Vagina (tissue), 2 donors: ENCODE data around the gene ANKS1A. TPM values are rescaled to one million over a fixed set of nuclear protein-coding genes. Genes with fewer than 3 reads are reported as not detected.
"Not testable (repeated sequence)": the region's sequence is repeated elsewhere in the genome, so short reads cannot be mapped to it uniquely, and the experiment has no call there.

Experiments
- DNase-seq, 2 donors: peaks; one replicate each; pipeline ENCODE4 v3.0.0-alpha.2; 2017; ENCODE audit errors: extremely low spot score in 2 of 2
- H3K27ac ChIP-seq: fragments of 200-600 bp; sonication (generic); one replicate; pipeline ENCODE4 v1.5.1; 2019
- H3K27me3 ChIP-seq: fragments of 200-600 bp; sonication (generic); one replicate; pipeline ENCODE4 v1.5.1; 2019
- H3K36me3 ChIP-seq, 2 donors: fragments of 200-600 bp; sonication (generic); one replicate each; pipeline ENCODE4 v1.5.1; 2017 to 2019
- H3K4me1 ChIP-seq: fragments of 200-600 bp; sonication (generic); one replicate; pipeline ENCODE4 v1.5.1; 2019
- H3K4me3 ChIP-seq, 2 donors: fragments of 200-600 bp; sonication (generic); 1 replicate in 1 of 2; 2 replicates in 1 of 2; pipeline ENCODE4 v1.5.1; 2016 to 2019
- H3K9me3 ChIP-seq: fragments of 200-600 bp; sonication (generic); one replicate; pipeline ENCODE4 v1.5.1; 2019
- CTCF ChIP-seq, 3 experiments: fragments of 450-650 bp in 2 of 3; fragments of 200-600 bp in 1 of 3; sonication (generic) in 1 of 3; IDR thresholded peaks; one replicate each; pipeline ENCODE4 v1.5.1; 2017 to 2019; ENCODE audit warnings: antibody characterized with exemption in 3 of 3, mild to moderate bottlenecking in 2 of 3, moderate library complexity in 2 of 3
- POLR2A ChIP-seq, 2 donors: fragments of 450-650 bp; IDR thresholded peaks; one replicate each; pipeline ENCODE4 v1.6.1; 2017; ENCODE audit warnings: antibody characterized with exemption in 2 of 2, mild to moderate bottlenecking in 2 of 2, moderate library complexity in 2 of 2
- POLR2AphosphoS5 ChIP-seq, 2 donors: sonication (generic); formaldehyde crosslinking; IDR thresholded peaks; one replicate each; pipeline ENCODE4 v1.9.0; 2017; ENCODE audit warnings: antibody characterized with exemption in 2 of 2, mild to moderate bottlenecking in 2 of 2, low read depth in 1 of 2; ENCODE audit not compliant: insufficient read depth in 1 of 2
- intact Hi-C: fragments of 100-400 bp; cut with DNase I; formaldehyde crosslinking; loops from one replicate; pipeline ENCODE4 v1.15.1; 2023
- total RNA-seq: library from RNA; depleted of rRNA; stranded (reverse); fragments of >200 nt; gene quantifications from one replicate; pipeline ENCODE4 v1.2.3, GENCODE V29; 2016

The ANKS1A gene
- total RNA-seq, 1 donor from 2014 or later, result 24.3 TPM

GRCh38 chr6:34994693-34995092 lies 105.6 kb downstream of the ANKS1A start:
- no peaks in the 10 kb centered on the region for H3K27me3 ChIP-seq
- DNase-seq, result no peak
- H3K4me3 ChIP-seq, result no peak overlapping the region
- H3K36me3 ChIP-seq, result peaks cover 0 to 35% of the 10 kb centered on the region in 2 donors
- intact Hi-C loops, result no loop called here
- no peaks in the 10 kb centered on the region for H3K4me1 ChIP-seq
- TF ChIP-seq POLR2A (IDR thresholded peaks at IDR 0.05), result no peak
- TF ChIP-seq POLR2AphosphoS5 (IDR thresholded peaks at IDR 0.05; ENCODE audit: insufficient read depth in 1 of 2, low read depth in 1 of 2), result no peak
- no peak for TF ChIP-seq CTCF (IDR thresholded peaks at IDR 0.05)
- no peak overlapping the region for H3K27ac ChIP-seq
- no peaks in the 10 kb centered on the region for H3K9me3 ChIP-seq

GRCh38 chr6:34998417-34998816 lies 109.4 kb downstream of the ANKS1A start:
- intact Hi-C loops, H3K4me1 ChIP-seq, DNase-seq, H3K27me3 ChIP-seq, H3K4me3 ChIP-seq, H3K9me3 ChIP-seq, H3K36me3 ChIP-seq, H3K27ac ChIP-seq: not testable (repeated sequence)

- H3K27ac ChIP-seq, H3K9me3 ChIP-seq, H3K36me3 ChIP-seq, H3K27me3 ChIP-seq, DNase-seq, H3K4me3 ChIP-seq, intact Hi-C loops, H3K4me1 ChIP-seq: not testable (repeated sequence)
Observed at GRCh38 chr6:34999153-34999552, 110.1 kb downstream of the ANKS1A start.

GRCh38 chr6:34999962-35000361 lies 110.9 kb downstream of the ANKS1A start:
- H3K4me3 ChIP-seq, H3K27me3 ChIP-seq, DNase-seq, H3K36me3 ChIP-seq, H3K27ac ChIP-seq, H3K4me1 ChIP-seq, H3K9me3 ChIP-seq, intact Hi-C loops: not testable (repeated sequence)

GRCh38 chr6:35001349-35001748 lies 112.3 kb downstream of the ANKS1A start:
- DNase-seq, H3K4me1 ChIP-seq, H3K4me3 ChIP-seq, H3K27me3 ChIP-seq, H3K9me3 ChIP-seq, intact Hi-C loops, H3K27ac ChIP-seq, H3K36me3 ChIP-seq: not testable (repeated sequence)

- intact Hi-C loops, H3K4me1 ChIP-seq, H3K9me3 ChIP-seq, H3K27me3 ChIP-seq, H3K4me3 ChIP-seq, DNase-seq, H3K36me3 ChIP-seq, H3K27ac ChIP-seq: not testable (repeated sequence)
Observed at GRCh38 chr6:35003886-35004530, 115.0 kb downstream of the ANKS1A start.

- intact Hi-C loops, result no loop called here
- Histone ChIP-seq H3K36me3 (no peaks in the 10 kb centered on the region), H3K27me3 (no peaks in the 10 kb centered on the region), H3K4me1 (no peaks in the 10 kb centered on the region), H3K4me3 (no peak overlapping the region), H3K27ac (no peak overlapping the region), H3K9me3 (no peaks in the 10 kb centered on the region)
- TF ChIP-seq POLR2AphosphoS5 (IDR thresholded peaks at IDR 0.05; ENCODE audit: insufficient read depth in 1 of 2, low read depth in 1 of 2), result no peak
- no peak for TF ChIP-seq CTCF (IDR thresholded peaks at IDR 0.05)
- no peak for DNase-seq
Observed at GRCh38 chr6:35007016-35007415, 118.0 kb downstream of the ANKS1A start.

GRCh38 chr6:35008858-35009257 lies 119.8 kb downstream of the ANKS1A start:
- intact Hi-C loops, result no loop called here
- Histone ChIP-seq H3K4me3 (no peak overlapping the region), H3K9me3 (no peaks in the 10 kb centered on the region), H3K4me1 (no peaks in the 10 kb centered on the region), H3K27me3 (no peaks in the 10 kb centered on the region), H3K36me3 (no peaks in the 10 kb centered on the region), H3K27ac (no peak overlapping the region)
- DNase-seq, result no peak
- no peak for TF ChIP-seq POLR2AphosphoS5 (IDR thresholded peaks at IDR 0.05; ENCODE audit: insufficient read depth in 1 of 2, low read depth in 1 of 2)
